Activated naive CD8-positive, alpha-beta T cell (primary cell): Measurements from ENCODE around the gene ZNF496.
"Not testable (repeated sequence)": the region's sequence is repeated elsewhere in the genome, so short reads cannot be mapped to it uniquely, and the experiment has no call there.

Experiments
- H3K27ac Mint-ChIP-seq: one replicate; pipeline ENCODE4 v1.8.0; 2021; ENCODE audit warnings: mixed read lengths
- H3K27me3 Mint-ChIP-seq: one replicate; pipeline ENCODE4 v1.8.0; 2021; ENCODE audit warnings: mixed read lengths
- H3K36me3 Mint-ChIP-seq: one replicate; pipeline ENCODE4 v1.8.0; 2021; ENCODE audit warnings: mixed read lengths
- H3K4me1 Mint-ChIP-seq: one replicate; pipeline ENCODE4 v1.8.0; 2021; ENCODE audit warnings: low read depth, mixed read lengths
- H3K4me3 Mint-ChIP-seq: one replicate; pipeline ENCODE4 v1.8.0; 2021; ENCODE audit warnings: mild to moderate bottlenecking, mixed read lengths
- H3K9me3 Mint-ChIP-seq: one replicate; pipeline ENCODE4 v1.8.0; 2021; ENCODE audit warnings: low read depth, mixed read lengths

ZNF496 gene

DNA sequence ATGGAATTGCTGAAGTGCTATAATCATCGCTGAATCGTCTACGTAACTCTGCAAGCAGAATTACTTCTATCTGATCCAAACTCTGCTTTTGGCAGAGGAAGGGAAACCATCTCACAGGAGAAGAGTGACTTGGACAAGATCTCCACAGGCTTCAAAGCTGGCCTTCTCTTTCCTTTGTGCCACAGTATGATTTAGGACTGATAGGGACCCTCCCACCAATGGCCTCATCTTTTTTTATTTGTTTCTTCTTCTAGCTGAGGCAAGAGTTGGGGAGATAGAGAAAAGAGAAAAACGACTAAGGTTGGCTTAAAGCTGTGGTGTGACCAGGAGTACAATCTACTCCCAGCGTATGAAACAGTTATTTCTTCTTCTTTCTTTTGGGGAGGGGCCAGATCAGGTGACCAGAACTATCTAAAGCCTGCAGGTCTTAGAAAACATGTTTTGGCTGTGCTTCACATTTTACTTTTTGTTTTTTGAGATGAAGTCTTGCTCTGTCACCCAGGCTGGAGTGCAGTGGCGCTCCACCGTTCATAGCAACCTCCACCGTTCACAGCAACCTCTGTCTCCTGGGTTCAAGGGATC, 35.0 kb downstream of the ZNF496 start:
- Mint-ChIP-seq H3K36me3 (peaks cover 8% of the 10 kb centered on the region), H3K4me1 (peaks cover 18% of the 10 kb centered on the region), H3K9me3 (no peaks in the 10 kb centered on the region), H3K27ac (no peak overlapping the region), H3K4me3 (no peak overlapping the region), H3K27me3 (no peaks in the 10 kb centered on the region)

- peaks cover 8% of the 10 kb centered on the region for H3K36me3 Mint-ChIP-seq
- H3K27me3 Mint-ChIP-seq = no peaks in the 10 kb centered on the region
- H3K27ac Mint-ChIP-seq = no peak overlapping the region
Measured at GRCh38 chr1:247295746-247296145, 35.9 kb downstream of the ZNF496 start.

DNA sequence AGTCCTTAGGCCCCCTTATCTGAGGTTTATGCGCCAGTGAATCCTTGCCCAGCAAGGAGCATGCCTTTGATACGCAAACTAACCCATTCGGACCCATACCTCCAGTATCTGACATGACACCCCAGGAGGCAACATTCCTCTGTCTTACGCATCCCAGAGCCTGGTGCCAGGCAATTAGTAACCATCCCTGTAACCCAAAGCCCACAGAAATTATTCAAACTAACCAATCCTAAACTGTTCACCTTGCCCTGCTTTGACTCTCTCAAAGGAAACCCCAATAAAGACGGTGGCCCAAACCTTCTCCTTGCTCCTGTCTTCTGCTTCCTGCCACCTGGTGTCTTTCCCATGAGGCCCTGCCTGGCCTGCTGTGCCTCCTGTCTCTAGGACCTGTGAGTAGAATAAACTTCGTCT, 36.4 kb downstream of the ZNF496 start:
- Mint-ChIP-seq H3K27me3 (no peaks in the 10 kb centered on the region), H3K27ac (no peak overlapping the region), H3K4me3 (no peak overlapping the region), H3K4me1 (peaks cover 18% of the 10 kb centered on the region), H3K9me3 (no peaks in the 10 kb centered on the region), H3K36me3 (peaks cover 8% of the 10 kb centered on the region)

More at GRCh38 chr1:247295746-247296145, 35.9 kb downstream of the ZNF496 start:
- Mint-ChIP-seq H3K9me3 (no peaks in the 10 kb centered on the region), H3K4me1 (peaks cover 18% of the 10 kb centered on the region), H3K4me3 (no peak overlapping the region)

- Mint-ChIP-seq H3K9me3 (no peaks in the 10 kb centered on the region), H3K27me3 (no peaks in the 10 kb centered on the region), H3K4me1 (peaks cover 18% of the 10 kb centered on the region), H3K36me3 (peaks cover 8% of the 10 kb centered on the region), H3K27ac (no peak overlapping the region), H3K4me3 (no peak overlapping the region)
Measured at GRCh38 chr1:247294282-247294681, 37.4 kb downstream of the ZNF496 start.

- H3K27ac Mint-ChIP-seq = no peak overlapping the region
- no peak overlapping the region for H3K4me3 Mint-ChIP-seq
- peaks cover 4% of the 10 kb centered on the region for H3K36me3 Mint-ChIP-seq
- no peaks in the 10 kb centered on the region for H3K27me3 Mint-ChIP-seq
- H3K9me3 Mint-ChIP-seq = no peaks in the 10 kb centered on the region
- peaks cover 16% of the 10 kb centered on the region for H3K4me1 Mint-ChIP-seq
Measured at GRCh38 chr1:247293047-247293446, 38.6 kb downstream of the ZNF496 start.

- Mint-ChIP-seq H3K9me3 (peaks cover 1% of the 10 kb centered on the region), H3K36me3 (peaks cover 5% of the 10 kb centered on the region)
Measured at GRCh38 chr1:247291833-247292561, 39.7 kb downstream of the ZNF496 start.

DNA sequence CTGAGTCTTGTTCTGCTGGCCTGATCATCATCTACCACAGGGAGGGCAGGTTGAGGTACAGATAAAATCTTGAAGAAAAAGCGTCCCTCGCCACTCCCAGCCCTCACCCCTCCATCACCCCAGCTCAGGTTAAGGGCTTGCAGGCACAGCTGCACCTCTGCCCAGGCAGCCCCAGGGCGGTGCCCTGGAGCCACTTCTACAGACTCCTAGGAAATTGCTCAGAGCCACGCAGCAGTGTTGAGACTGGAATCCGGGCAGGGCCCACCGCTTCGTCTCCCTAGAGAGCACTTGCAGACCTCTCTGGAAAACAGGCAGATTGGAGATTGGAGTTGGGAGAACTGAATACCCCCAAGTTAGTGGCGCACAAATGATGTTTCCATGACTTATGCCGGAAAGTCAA, 40.5 kb downstream of the ZNF496 start:
- Mint-ChIP-seq H3K27ac (no peak overlapping the region), H3K36me3 (peaks cover 5% of the 10 kb centered on the region), H3K4me1 (peaks cover 5% of the 10 kb centered on the region), H3K27me3 (no peaks in the 10 kb centered on the region), H3K9me3 (peaks cover 3% of the 10 kb centered on the region), H3K4me3 (no peak overlapping the region)

More at GRCh38 chr1:247291833-247292561, 39.7 kb downstream of the ZNF496 start:
- H3K4me1 Mint-ChIP-seq = peaks cover 8% of the 10 kb centered on the region
- no peaks in the 10 kb centered on the region for H3K27me3 Mint-ChIP-seq
- H3K4me3 Mint-ChIP-seq = no peak overlapping the region
- H3K27ac Mint-ChIP-seq = no peak overlapping the region

GRCh38 chr1:247290576-247290975, 41.1 kb downstream of the ZNF496 start:
- Mint-ChIP-seq H3K36me3 (peaks cover 8% of the 10 kb centered on the region), H3K27ac (no peak overlapping the region), H3K4me1 (peaks cover 5% of the 10 kb centered on the region), H3K4me3 (no peak overlapping the region), H3K9me3 (peaks cover 3% of the 10 kb centered on the region), H3K27me3 (no peaks in the 10 kb centered on the region)

DNA sequence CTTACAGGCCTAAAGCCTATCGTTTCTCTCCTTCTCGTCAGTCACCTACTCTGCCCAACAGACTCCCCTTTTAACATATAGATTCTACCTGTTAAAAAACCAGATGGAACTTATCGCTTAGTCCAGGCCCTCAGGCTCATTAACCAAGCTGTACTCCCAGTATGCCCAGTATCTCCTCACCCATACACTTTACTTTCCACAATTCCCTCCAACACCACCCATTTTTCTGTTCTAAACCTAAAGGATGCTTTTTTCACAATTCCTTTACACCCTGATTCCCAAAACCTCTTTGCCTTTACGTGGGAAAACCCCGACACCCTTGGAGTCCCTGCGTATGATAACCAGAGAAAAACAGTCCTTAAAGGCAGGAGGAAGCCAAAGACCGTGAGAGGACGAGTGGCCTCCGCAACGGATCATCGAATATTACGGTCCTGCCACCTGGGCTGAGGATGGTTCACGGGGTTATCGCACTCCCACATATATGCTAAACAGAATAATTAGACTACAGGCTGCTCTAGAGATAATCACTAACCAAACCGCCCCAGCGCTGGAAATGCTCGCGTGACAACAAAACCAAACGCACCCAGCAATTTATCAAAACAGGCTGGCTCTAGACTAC, 42.3 kb downstream of the ZNF496 start:
- H3K9me3 Mint-ChIP-seq, H3K4me3 Mint-ChIP-seq, H3K4me1 Mint-ChIP-seq, H3K27me3 Mint-ChIP-seq, H3K27ac Mint-ChIP-seq: not testable (repeated sequence)
- H3K36me3 Mint-ChIP-seq = peaks cover 13% of the 10 kb centered on the region

GRCh38 chr1:247288341-247288740, 43.3 kb downstream of the ZNF496 start:
- H3K4me1 Mint-ChIP-seq = peaks cover 5% of the 10 kb centered on the region
- peaks cover 10% of the 10 kb centered on the region for H3K36me3 Mint-ChIP-seq
- no peak overlapping the region for H3K27ac Mint-ChIP-seq
- H3K9me3 Mint-ChIP-seq = peaks cover 3% of the 10 kb centered on the region
- no peaks in the 10 kb centered on the region for H3K27me3 Mint-ChIP-seq
- no peak overlapping the region for H3K4me3 Mint-ChIP-seq

DNA sequence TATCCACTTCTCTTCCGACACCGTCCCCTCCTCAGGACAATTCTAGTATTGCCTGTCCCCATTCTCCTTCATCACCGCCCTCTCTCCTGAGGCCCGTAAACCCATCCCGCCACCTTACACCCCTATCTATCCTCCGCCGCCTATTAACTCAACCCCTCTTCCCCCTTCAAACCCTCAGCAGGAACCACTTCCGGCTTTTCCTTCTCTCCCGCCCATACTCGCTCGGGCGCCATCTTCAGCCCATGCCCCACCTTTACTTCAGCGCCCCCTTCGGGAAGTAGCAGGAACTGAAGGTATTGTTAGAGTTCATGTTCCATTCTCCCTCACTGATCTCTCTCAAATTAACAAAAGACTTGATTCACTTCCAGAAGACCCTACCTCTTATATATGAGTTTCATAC, 44.2 kb downstream of the ZNF496 start:
- H3K36me3 Mint-ChIP-seq = peaks cover 10% of the 10 kb centered on the region
- no peak overlapping the region for H3K4me3 Mint-ChIP-seq
- no peaks in the 10 kb centered on the region for H3K27me3 Mint-ChIP-seq
- peaks cover 3% of the 10 kb centered on the region for H3K9me3 Mint-ChIP-seq
- peaks cover 5% of the 10 kb centered on the region for H3K4me1 Mint-ChIP-seq
- H3K27ac Mint-ChIP-seq = no peak overlapping the region

GRCh38 chr1:247286134-247286670, 45.5 kb downstream of the ZNF496 start:
- Mint-ChIP-seq H3K27me3 (no peaks in the 10 kb centered on the region), H3K36me3 (peaks cover 10% of the 10 kb centered on the region), H3K9me3 (peaks cover 3% of the 10 kb centered on the region), H3K4me1 (no peaks in the 10 kb centered on the region), H3K27ac (no peak overlapping the region), H3K4me3 (no peak overlapping the region)

DNA sequence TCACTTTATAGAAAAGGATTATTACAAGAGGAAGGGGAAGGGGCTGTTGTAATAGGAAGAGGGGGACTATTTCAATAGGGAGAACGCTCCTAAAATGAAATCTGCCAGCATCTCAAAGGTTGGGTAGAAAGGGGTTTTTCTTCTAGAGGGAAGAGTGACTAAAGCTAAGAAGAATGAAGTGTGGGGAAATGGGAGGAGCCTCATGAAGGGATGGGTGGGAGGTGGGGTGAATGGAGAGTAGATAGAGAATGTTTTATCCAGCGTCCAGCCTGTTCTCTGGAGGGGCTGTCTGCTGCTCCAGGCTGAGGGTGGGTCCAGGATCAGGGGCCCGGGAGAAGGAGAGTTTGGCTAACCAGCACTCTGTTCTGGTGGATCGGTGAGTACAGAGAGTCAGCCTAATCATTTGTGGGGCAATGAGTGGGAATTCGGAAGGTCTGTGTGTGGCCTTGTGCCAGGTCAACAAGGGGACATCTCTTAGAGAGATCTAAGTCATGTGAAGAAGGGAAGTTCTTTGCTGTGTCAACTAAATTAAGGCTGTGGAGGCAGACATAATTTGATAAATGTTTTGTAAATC, 50.6 kb downstream of the ZNF496 start:
- H3K9me3 Mint-ChIP-seq = no peaks in the 10 kb centered on the region
- no peak overlapping the region for H3K27ac Mint-ChIP-seq
- H3K36me3 Mint-ChIP-seq = peaks cover 8% of the 10 kb centered on the region
- no peaks in the 10 kb centered on the region for H3K27me3 Mint-ChIP-seq
- no peak overlapping the region for H3K4me3 Mint-ChIP-seq
- no peaks in the 10 kb centered on the region for H3K4me1 Mint-ChIP-seq

DNA sequence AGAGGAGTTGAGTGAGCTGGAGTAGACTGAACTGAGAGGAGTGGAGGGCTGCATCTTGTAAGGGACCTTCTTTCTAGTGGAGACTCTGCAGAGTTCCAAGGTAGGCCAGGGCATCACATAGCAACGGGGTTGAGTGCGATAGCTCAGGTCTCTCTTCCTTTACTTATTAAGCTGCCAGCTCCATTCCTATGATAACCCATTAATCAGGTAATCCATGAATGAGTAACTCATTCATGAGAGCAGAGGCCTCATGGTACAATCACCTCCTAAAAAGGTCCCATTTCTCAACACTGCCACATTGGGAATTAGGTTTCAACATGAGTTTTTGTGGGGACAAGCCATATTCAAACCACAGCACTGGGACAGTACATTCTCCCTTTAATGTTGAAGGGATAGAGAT, 54.5 kb downstream of the ZNF496 start:
- no peak overlapping the region for H3K4me3 Mint-ChIP-seq
- no peaks in the 10 kb centered on the region for H3K9me3 Mint-ChIP-seq
- no peaks in the 10 kb centered on the region for H3K27me3 Mint-ChIP-seq
- H3K27ac Mint-ChIP-seq = no peak overlapping the region
- H3K4me1 Mint-ChIP-seq = no peaks in the 10 kb centered on the region
- H3K36me3 Mint-ChIP-seq = no peaks in the 10 kb centered on the region

- peaks cover 7% of the 10 kb centered on the region for H3K36me3 Mint-ChIP-seq
- H3K27me3 Mint-ChIP-seq = no peaks in the 10 kb centered on the region
- H3K27ac Mint-ChIP-seq = no peak overlapping the region
- H3K4me1 Mint-ChIP-seq = no peaks in the 10 kb centered on the region
- no peak overlapping the region for H3K4me3 Mint-ChIP-seq
- H3K9me3 Mint-ChIP-seq = peaks cover 13% of the 10 kb centered on the region
Measured at GRCh38 chr1:247274605-247275256, 56.9 kb downstream of the ZNF496 start.
